Breast epithelium (tissue), 3 donors: ENCODE data around the gene THY1.

Experiments
- POLR2A ChIP-seq: fragments of 450-650 bp; IDR thresholded peaks from one replicate; pipeline ENCODE4 v1.6.1; 2016; ENCODE audit warnings: antibody characterized with exemption, mild to moderate bottlenecking, moderate library complexity
- POLR2AphosphoS5 ChIP-seq, 3 donors: sonication (generic); formaldehyde crosslinking; IDR thresholded peaks; one replicate each; pipeline ENCODE4 v1.6.1; 2017; ENCODE audit warnings: antibody characterized with exemption in 3 of 3
- TF ChIP-seq, protein P1 (sequence below), 3 donors: fragments of 450-650 bp; IDR thresholded peaks; one replicate each; pipeline ENCODE4 v1.5.1; 2016 to 2017; ENCODE audit warnings: antibody characterized with exemption in 3 of 3, mild to moderate bottlenecking in 3 of 3, moderate library complexity in 3 of 3

DNA sequence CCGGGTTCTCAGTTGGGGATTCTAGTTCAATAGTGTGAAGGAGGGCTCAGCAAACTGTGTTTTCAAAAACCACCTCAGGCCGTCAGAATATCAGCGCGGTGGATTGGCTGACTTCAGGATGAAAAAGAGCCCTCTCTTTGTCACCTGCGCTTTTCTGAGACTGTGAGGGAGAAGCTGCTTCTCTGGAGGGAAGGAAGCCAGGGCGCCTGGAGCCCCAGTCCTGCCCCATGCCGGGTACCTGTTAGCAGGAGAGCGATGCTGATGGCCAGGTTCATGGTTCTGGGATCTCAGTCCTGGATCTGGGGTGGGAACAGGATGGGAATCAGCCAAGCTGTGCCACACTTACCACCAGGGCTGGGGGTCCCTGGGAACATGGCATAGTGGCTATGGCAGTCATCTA is 2.3 kb downstream of the THY1 start:
- TF ChIP-seq POLR2A (no peak), POLR2AphosphoS5 (IDR thresholded peaks at IDR 0.05) (no peak)
- TF ChIP-seq, protein P1, sequence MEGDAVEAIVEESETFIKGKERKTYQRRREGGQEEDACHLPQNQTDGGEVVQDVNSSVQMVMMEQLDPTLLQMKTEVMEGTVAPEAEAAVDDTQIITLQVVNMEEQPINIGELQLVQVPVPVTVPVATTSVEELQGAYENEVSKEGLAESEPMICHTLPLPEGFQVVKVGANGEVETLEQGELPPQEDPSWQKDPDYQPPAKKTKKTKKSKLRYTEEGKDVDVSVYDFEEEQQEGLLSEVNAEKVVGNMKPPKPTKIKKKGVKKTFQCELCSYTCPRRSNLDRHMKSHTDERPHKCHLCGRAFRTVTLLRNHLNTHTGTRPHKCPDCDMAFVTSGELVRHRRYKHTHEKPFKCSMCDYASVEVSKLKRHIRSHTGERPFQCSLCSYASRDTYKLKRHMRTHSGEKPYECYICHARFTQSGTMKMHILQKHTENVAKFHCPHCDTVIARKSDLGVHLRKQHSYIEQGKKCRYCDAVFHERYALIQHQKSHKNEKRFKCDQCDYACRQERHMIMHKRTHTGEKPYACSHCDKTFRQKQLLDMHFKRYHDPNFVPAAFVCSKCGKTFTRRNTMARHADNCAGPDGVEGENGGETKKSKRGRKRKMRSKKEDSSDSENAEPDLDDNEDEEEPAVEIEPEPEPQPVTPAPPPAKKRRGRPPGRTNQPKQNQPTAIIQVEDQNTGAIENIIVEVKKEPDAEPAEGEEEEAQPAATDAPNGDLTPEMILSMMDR (IDR thresholded peaks at IDR 0.05): no peak
